H9 (cell line): ENCODE data around the gene RIOK2. TPM values are rescaled to one million over a fixed set of nuclear protein-coding genes. Genes with fewer than 3 reads are reported as not detected.

Experiments used
- DNase-seq: peaks from one replicate; pipeline ENCODE4 v3.0.0-alpha.2; 2017
- H2AFZ ChIP-seq: one replicate; pipeline ENCODE4 v1.6.1; 2013; ENCODE audit warnings: mild to moderate bottlenecking, low read length, control low read depth, moderate library complexity
- H2AK5ac ChIP-seq: 2 replicates; pipeline ENCODE4 v1.6.1; 2013; ENCODE audit warnings: low read length, control low read depth, mixed read lengths; ENCODE audit not compliant: insufficient read length
- H2BK120ac ChIP-seq: one replicate; pipeline ENCODE4 v1.6.1; 2013; ENCODE audit warnings: low read depth, mild to moderate bottlenecking, low read length, control low read depth, inconsistent platforms; ENCODE audit not compliant: poor library complexity, severe bottlenecking
- H2BK12ac ChIP-seq: 2 replicates; pipeline ENCODE4 v1.6.1; 2013; ENCODE audit warnings: low read length, control low read depth, mixed read lengths, low read depth; ENCODE audit not compliant: insufficient read length
- H2BK15ac ChIP-seq: 2 replicates; pipeline ENCODE4 v1.6.1; 2013; ENCODE audit warnings: low read depth, low read length, control low read depth
- H2BK20ac ChIP-seq: one replicate; pipeline ENCODE4 v1.6.1; 2013; ENCODE audit warnings: low read depth, mild to moderate bottlenecking, low read length, control low read depth, inconsistent platforms; ENCODE audit not compliant: poor library complexity, severe bottlenecking
- H2BK5ac ChIP-seq: 2 replicates; pipeline ENCODE4 v1.6.1; 2013; ENCODE audit warnings: low read length, control low read depth, mixed read lengths; ENCODE audit not compliant: insufficient read length
- H3K14ac ChIP-seq: 2 replicates; pipeline ENCODE4 v1.6.1; 2013; ENCODE audit warnings: low read length, control low read depth; ENCODE audit not compliant: insufficient read depth
- H3K18ac ChIP-seq: 2 replicates; pipeline ENCODE4 v1.6.1; 2013; ENCODE audit warnings: low read depth, mild to moderate bottlenecking, mixed read lengths, low read length, control low read depth; ENCODE audit not compliant: insufficient read length
- H3K23ac ChIP-seq: 2 replicates; pipeline ENCODE4 v1.6.1; 2013; ENCODE audit warnings: low read length, control low read depth, mixed read lengths, low read depth; ENCODE audit not compliant: insufficient read length
- H3K23me2 ChIP-seq: 2 replicates; pipeline ENCODE4 v1.6.1; 2013; ENCODE audit warnings: low read depth, mild to moderate bottlenecking, mixed read lengths, low read length, control low read depth; ENCODE audit not compliant: insufficient read length, poor library complexity, severe bottlenecking
- H3K27ac ChIP-seq: 2 replicates; pipeline ENCODE4 v1.5.1; 2013; ENCODE audit warnings: low read length, control low read depth, mixed read lengths, low read depth; ENCODE audit not compliant: insufficient read length
- H3K27me3 ChIP-seq: 2 replicates; pipeline ENCODE4 v1.6.1; 2013; ENCODE audit warnings: low read length, control low read depth, inconsistent platforms; ENCODE audit not compliant: insufficient read depth
- H3K4ac ChIP-seq: 2 replicates; pipeline ENCODE4 v1.6.1; 2013; ENCODE audit warnings: low read depth, mild to moderate bottlenecking, control low read depth, inconsistent platforms, low read length, moderate library complexity
- H3K4me1 ChIP-seq: 2 replicates; pipeline ENCODE4 v1.6.1; 2013; ENCODE audit warnings: low read length, control low read depth, inconsistent platforms; ENCODE audit not compliant: insufficient read depth
- H3K4me2 ChIP-seq: 2 replicates; pipeline ENCODE4 v1.6.1; 2013; ENCODE audit warnings: low read length, control low read depth, mixed read lengths; ENCODE audit not compliant: insufficient read length, insufficient read depth
- H3K56ac ChIP-seq: 2 replicates; pipeline ENCODE4 v1.6.1; 2013; ENCODE audit warnings: low read depth, mild to moderate bottlenecking, mixed read lengths, low read length, control low read depth; ENCODE audit not compliant: insufficient read length
- H3K79me1 ChIP-seq: 2 replicates; pipeline ENCODE4 v1.6.1; 2013; ENCODE audit warnings: low read depth, mild to moderate bottlenecking, moderate library complexity, low read length, control low read depth, inconsistent platforms; ENCODE audit not compliant: insufficient read depth, poor library complexity, severe bottlenecking
- H3K79me2 ChIP-seq: 2 replicates; pipeline ENCODE4 v1.6.1; 2013; ENCODE audit warnings: low read length, control low read depth, inconsistent platforms; ENCODE audit not compliant: insufficient read depth
- H3K9ac ChIP-seq: 2 replicates; pipeline ENCODE4 v1.6.1; 2013; ENCODE audit warnings: low read length, control low read depth, mixed read lengths; ENCODE audit not compliant: insufficient read length; ENCODE audit errors: extremely low read depth
- H3K9me3 ChIP-seq: one replicate; pipeline ENCODE4 v1.6.1; 2013; ENCODE audit warnings: low read depth, low read length, inconsistent platforms; ENCODE audit not compliant: control insufficient read depth
- H3T11ph ChIP-seq: one replicate; pipeline ENCODE4 v1.6.1; 2013; ENCODE audit warnings: mild to moderate bottlenecking, low read length, control low read depth, inconsistent platforms
- H4K20me1 ChIP-seq: one replicate; pipeline ENCODE4 v1.6.1; 2013; ENCODE audit not compliant: control insufficient read depth, insufficient read length, insufficient read depth
- H4K5ac ChIP-seq: 2 replicates; pipeline ENCODE4 v1.6.1; 2013; ENCODE audit warnings: low read depth, mild to moderate bottlenecking, mixed read lengths, low read length, control low read depth; ENCODE audit not compliant: insufficient read length
- H4K8ac ChIP-seq: replicated peaks from 2 replicates; pipeline ENCODE4 v1.6.1; 2013; ENCODE audit warnings: low read length, control low read depth, mixed read lengths, low read depth; ENCODE audit not compliant: insufficient read length
- H4K91ac ChIP-seq: 2 replicates; pipeline ENCODE4 v1.6.1; 2013; ENCODE audit warnings: low read depth, mild to moderate bottlenecking, moderate library complexity, mixed read lengths, low read length, control low read depth; ENCODE audit not compliant: insufficient read length
- H3K27ac Mint-ChIP-seq, 3 experiments: 2 replicates in 2 of 3; 3 replicates in 1 of 3; pipeline ENCODE4 v1.8.0; 2020 to 2021; ENCODE audit warnings: mixed read lengths in 3 of 3, mild to moderate bottlenecking in 1 of 3, moderate library complexity in 1 of 3
- H3K27me3 Mint-ChIP-seq: 2 replicates; pipeline ENCODE4 v1.8.0; 2021; ENCODE audit warnings: low read depth, mild to moderate bottlenecking, moderate library complexity, mixed read lengths
- H3K36me3 Mint-ChIP-seq, 3 experiments: 2 replicates in 2 of 3; 3 replicates in 1 of 3; pipeline ENCODE4 v1.8.0; 2020 to 2021; ENCODE audit warnings: low read depth in 3 of 3, mixed read lengths in 3 of 3; ENCODE audit not compliant: insufficient read depth in 1 of 3
- H3K4me1 Mint-ChIP-seq, 2 experiments: 2 replicates each; pipeline ENCODE4 v1.8.0; 2020; ENCODE audit warnings: mixed read lengths in 2 of 2
- H3K4me3 Mint-ChIP-seq, 2 experiments: 2 replicates in 1 of 2; 3 replicates in 1 of 2; pipeline ENCODE4 v1.8.0; 2020 to 2021; ENCODE audit warnings: mild to moderate bottlenecking in 2 of 2, mixed read lengths in 2 of 2, moderate library complexity in 1 of 2
- H3K9me3 Mint-ChIP-seq, 2 experiments: 2 replicates in 1 of 2; 3 replicates in 1 of 2; pipeline ENCODE4 v1.8.0; 2020; ENCODE audit warnings: mild to moderate bottlenecking in 2 of 2, mixed read lengths in 2 of 2, moderate library complexity in 1 of 2
- CTCF ChIP-seq: fragments of 200-600 bp; sonication (generic); conservative IDR thresholded peaks from 3 replicates; pipeline ENCODE4 v1.8.0; 2021; ENCODE audit warnings: antibody characterized with exemption, mild to moderate bottlenecking
- WGBS: extraction: QIAGEN DNeasy Blood & Tissue Kit; methylation state at CpG from one replicate; pipeline ENCODE4 v1.1.7; 2013; ENCODE audit warnings: missing lambda C conversion rate, low lambda C conversion rate, mixed read lengths; ENCODE audit not compliant: insufficient read length; ENCODE audit errors: extremely low coverage; 5-methylcytosine and 5-hydroxymethylcytosine counted together
- total RNA-seq: library from RNA; stranded (reverse); gene quantifications from 2 replicates; pipeline ENCODE4 v1.2.1, GENCODE V29; 2021

The RIOK2 gene
- total RNA-seq, 1 experiment from 2014 or later, result 39.5 TPM

GRCh38 chr5:97192580-97193354 lies 9.7 kb upstream of the RIOK2 start:
- 0 out of 5 replicates have a peak overlapping the region, but pooled peaks of 1 of the 2 experiments have one; percentile 12 for H3K4me3 Mint-ChIP-seq
- Histone ChIP-seq H3K27me3 (no peaks in the 10 kb centered on the region), H3K18ac (no peak overlapping the region), H3K79me2 (no peaks in the 10 kb centered on the region), H3K14ac (no peak overlapping the region), H3K4me2 (no peak overlapping the region), H3K4ac (no peak overlapping the region), H3K9ac (no peak overlapping the region), H2BK5ac (no peak overlapping the region), H3K23ac (no peak overlapping the region), H4K8ac (no peak overlapping the region), H4K20me1 (no peaks in the 10 kb centered on the region), H3K4me1 (no peaks in the 10 kb centered on the region; the same call in 1 of the 2 replicates), H3T11ph (no peak overlapping the region), H3K9me3 (no peaks in the 10 kb centered on the region), H2BK15ac (no peak overlapping the region), H2BK120ac (no peak overlapping the region), H3K23me2 (no peaks in the 10 kb centered on the region), H3K79me1 (no peaks in the 10 kb centered on the region), H2BK12ac (no peak overlapping the region), H2AFZ (no peak overlapping the region), H4K91ac (no peak overlapping the region), H3K27ac (no peak overlapping the region), H2AK5ac (no peak overlapping the region), H4K5ac (no peak overlapping the region), H3K56ac (no peak overlapping the region), H2BK20ac (no peak overlapping the region)
- peak overlapping the region in 2 of 3 experiments; percentile 51 to 61; a peak in 2 of 7 replicates for H3K27ac Mint-ChIP-seq
- WGBS, result no CpG with 5 or more reads among the region's 5 CpGs
- H3K36me3 Mint-ChIP-seq, result no peaks in the 10 kb centered on the region; a peak in 1 of 7 replicates
- no peak for TF ChIP-seq CTCF
- DNase-seq, result peak; percentile 70
- peaks cover 11 to 16% of the 10 kb centered on the region in 2 experiments for H3K4me1 Mint-ChIP-seq
- peaks cover 1% of the 10 kb centered on the region; the same call in 1 of the 2 replicates for H3K27me3 Mint-ChIP-seq
- peaks cover 0 to 5% of the 10 kb centered on the region in 2 experiments; a peak in 3 of 5 replicates for H3K9me3 Mint-ChIP-seq
